A549 (cell line): ENCODE measurements around the gene ANO9. TPM values are rescaled to one million over a fixed set of nuclear protein-coding genes. Genes with fewer than 3 reads are reported as not detected.
A peak's percentile ranks its signal among the peaks of the same experiment; 100 is the strongest.

ENCODE experiments used
- ATAC-seq, 2 experiments: fragments of 200-7000 bp in 1 of 2; fragments of >200 bp in 1 of 2; cut with Nextera tagmentation in 1 of 2; cut with Tn5 transposase in 1 of 2; 3 replicates each; pipeline versions ENCODE4 v1.8.0 to v1.9.1; 2018 to 2020; ENCODE audit warnings: mild to moderate bottlenecking in 1 of 2, moderate library complexity in 1 of 2
- CTCF ChIA-PET: fragments of 300-600 bp; sonication (Branson Sonifier 250); formaldehyde crosslinking; extraction: SDS; loops from one replicate; lab custom pipeline; 2021; ENCODE audit warnings: antibody characterized with exemption, inconsistent platforms; lab: Yijun Ruan, JAX
- POLR2A ChIA-PET: fragments of 350-600 bp; formaldehyde crosslinking; extraction: SDS; loops from one replicate; lab custom pipeline; 2021; ENCODE audit warnings: antibody characterized with exemption, inconsistent platforms; lab: Yijun Ruan, JAX
- DNase-seq, 2 experiments: peaks; one replicate each; pipeline versions ENCODE4 v3.0.0 to v3.0.0-alpha.2; 2011 to 2016; ENCODE audit warnings: low read depth in 1 of 2, low spot score in 1 of 2
- FAIRE-seq: peaks from 2 replicates; lab custom pipeline; 2011; peaks lifted over from hg19 to GRCh38; lab: Jason Lieb, UNC
- H3K27ac ChIP-seq, 2 experiments: fragments of >200 bp; sonication (Bioruptor Twin); formaldehyde crosslinking; 3 replicates each; pipeline ENCODE4 v1.5.1; 2016 to 2017
- H3K4me1 ChIP-seq: fragments of >200 bp; sonication (Bioruptor Twin); formaldehyde crosslinking; 3 replicates; pipeline ENCODE4 v1.6.1; 2016
- H3K4me2 ChIP-seq: fragments of >200 bp; sonication (Bioruptor Twin); formaldehyde crosslinking; 3 replicates; pipeline ENCODE4 v1.6.1; 2016
- H3K4me3 ChIP-seq: fragments of >200 bp; sonication (Bioruptor Twin); formaldehyde crosslinking; 3 replicates; pipeline ENCODE4 v1.5.1; 2016
- H3K9me3 ChIP-seq: fragments of >200 bp; sonication (Bioruptor Twin); formaldehyde crosslinking; 3 replicates; pipeline ENCODE4 v1.6.1; 2016
- BHLHE40 ChIP-seq: IDR thresholded peaks from 2 replicates; pipeline ENCODE4 v1.6.1; 2012; ENCODE audit warnings: low read depth, low read length, inconsistent platforms
- CHD2 ChIP-seq: fragments of 150-350 bp; IDR thresholded peaks from 2 replicates; pipeline ENCODE4 v1.6.1; 2014; ENCODE audit warnings: low read length; ENCODE audit not compliant: partially characterized antibody
- CHD4 ChIP-seq: fragments of 200-600 bp; sonication (generic); IDR thresholded peaks from 2 replicates; pipeline ENCODE4 v1.6.1; 2016; ENCODE audit warnings: antibody characterized with exemption, mild to moderate bottlenecking, borderline replicate concordance
- CTCF ChIP-seq: fragments of >200 bp; sonication (Bioruptor Twin); formaldehyde crosslinking; IDR thresholded peaks from 3 replicates; pipeline ENCODE4 v1.5.1; 2016
- FOSB ChIP-seq: fragments of 250-450 bp; sonication (Bioruptor Pico); IDR thresholded peaks from 2 replicates; pipeline ENCODE4 v1.5.0; 2020; ENCODE audit warnings: mild to moderate bottlenecking, moderate library complexity
- FOSL2 ChIP-seq, 2 experiments: fragments of 450-650 bp in 1 of 2; fragments of >200 bp in 1 of 2; sonication (Bioruptor Twin) in 1 of 2; formaldehyde crosslinking; IDR thresholded peaks; 2 replicates each; pipeline versions ENCODE4 v1.5.0 to v1.6.1; 2016 to 2020; ENCODE audit warnings: mild to moderate bottlenecking in 1 of 2, moderate library complexity in 1 of 2
- HEYL ChIP-seq: fragments of 250-450 bp; sonication (Bioruptor Pico); IDR thresholded peaks from 2 replicates; pipeline ENCODE4 v1.8.0; 2021; ENCODE audit warnings: mild to moderate bottlenecking, moderate library complexity
- HOXA7 ChIP-seq: fragments of 250-450 bp; sonication (Bioruptor Pico); IDR thresholded peaks from 2 replicates; pipeline ENCODE4 v1.5.0; 2020; ENCODE audit warnings: mild to moderate bottlenecking, moderate library complexity
- HOXB13 ChIP-seq: fragments of 250-450 bp; sonication (Bioruptor Pico); IDR thresholded peaks from 2 replicates; pipeline ENCODE4 v1.5.0; 2020; ENCODE audit warnings: low read depth, mild to moderate bottlenecking, moderate library complexity
- JUNB ChIP-seq: fragments of >200 bp; sonication (Bioruptor Twin); formaldehyde crosslinking; IDR thresholded peaks from 2 replicates; pipeline ENCODE4 v1.6.1; 2016
- NFE2L2 ChIP-seq: fragments of 150-350 bp; conservative IDR thresholded peaks from 2 replicates; pipeline ENCODE4 v1.6.1; 2014; ENCODE audit warnings: low read length
- NR3C1 ChIP-seq: fragments of >200 bp; sonication (Bioruptor Twin); formaldehyde crosslinking; IDR thresholded peaks from 3 replicates; pipeline ENCODE4 v1.6.1; 2017
- POLR2AphosphoS2 ChIP-seq: conservative IDR thresholded peaks from 2 replicates; pipeline ENCODE4 v1.6.1; 2012; ENCODE audit warnings: low read length, improper control_type of control experiment, inconsistent platforms
- RAD21 ChIP-seq, 2 experiments: fragments of >200 bp in 1 of 2; sonication (Bioruptor Twin) in 1 of 2; formaldehyde crosslinking in 1 of 2; IDR thresholded peaks in 1 of 2; conservative IDR thresholded peaks in 1 of 2; 2 replicates in 1 of 2; 3 replicates in 1 of 2; pipeline ENCODE4 v1.6.1; 2012 to 2018; ENCODE audit warnings: inconsistent platforms in 1 of 2
- RCOR1 ChIP-seq: fragments of 150-350 bp; IDR thresholded peaks from 2 replicates; pipeline ENCODE4 v1.6.1; 2014; ENCODE audit warnings: antibody characterized with exemption, low read length, low read depth
- REST ChIP-seq: fragments of 200-600 bp; sonication (generic); IDR thresholded peaks from 2 replicates; pipeline ENCODE4 v1.6.1; 2016; ENCODE audit warnings: antibody characterized with exemption, mild to moderate bottlenecking, moderate library complexity
- RFX5 ChIP-seq: fragments of 450-650 bp; IDR thresholded peaks from 2 replicates; pipeline ENCODE4 v1.7.1; 2014; ENCODE audit warnings: antibody characterized with exemption, mild to moderate bottlenecking, moderate library complexity
- SMC3 ChIP-seq: fragments of >200 bp; sonication (Bioruptor Twin); formaldehyde crosslinking; IDR thresholded peaks from 3 replicates; pipeline ENCODE4 v1.6.1; 2018; ENCODE audit warnings: inconsistent platforms
- TFCP2L1 ChIP-seq: fragments of 250-450 bp; sonication (Bioruptor Pico); IDR thresholded peaks from 2 replicates; pipeline ENCODE4 v1.5.0; 2021; ENCODE audit warnings: mild to moderate bottlenecking
- ZSCAN20 ChIP-seq: fragments of 250-450 bp; sonication (Bioruptor Pico); IDR thresholded peaks from 2 replicates; pipeline ENCODE4 v1.8.0; 2022; ENCODE audit warnings: mild to moderate bottlenecking, moderate library complexity
- WGBS: methylation state at CpG from one replicate; pipeline ENCODE4 v1.1.6; 2017; ENCODE audit errors: missing lambda C conversion rate; 5-methylcytosine and 5-hydroxymethylcytosine counted together
- polyA plus RNA-seq, 4 experiments: library from polyadenylated mRNA; depleted of rRNA in 3 of 4; stranded (reverse); fragments of >200 nt; fragmentation: RNase III in 1 of 4; extraction: RNeasy Plus Mini Kit Qiagen cat#74134 plus additional on column Dnase treatment in 1 of 4; gene quantifications; 2 replicates in 3 of 4; 3 replicates in 1 of 4; pipeline ENCODE4 v1.2.3, GENCODE V29; 2011 to 2017
- TF ChIP-seq, protein P1 (sequence below): IDR thresholded peaks from 2 replicates; pipeline ENCODE4 v1.6.1; 2012

ANO9 gene
- polyA plus RNA-seq, 2 of the 4 experiments (the other 2 are of a cell fraction), result 0.50 to 0.66 TPM

DNA sequence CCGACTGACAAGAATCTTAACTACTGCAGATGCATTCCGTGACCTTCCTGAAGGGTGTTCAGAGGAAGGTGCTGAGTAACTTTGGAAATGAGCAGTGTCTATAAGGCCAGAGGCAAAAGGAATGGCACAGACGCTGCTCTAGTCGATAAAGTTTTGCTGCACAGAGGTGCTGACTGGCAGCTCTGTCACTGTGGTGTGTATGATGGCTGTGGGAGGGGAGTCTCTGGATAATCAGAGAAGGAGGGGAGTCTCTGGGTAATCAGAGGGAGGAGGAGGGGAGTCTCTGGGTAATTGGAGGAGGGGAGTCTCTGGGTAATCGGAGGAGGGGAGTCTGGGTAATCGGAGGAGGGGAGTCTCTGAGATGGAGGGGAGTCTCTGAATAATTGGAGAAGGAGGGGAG, 26.7 kb upstream of the ANO9 start:
- H3K9me3 ChIP-seq, result no peaks in the 10 kb centered on the region
- no peak for FAIRE-seq
- H3K27ac ChIP-seq, result peak overlapping the region; percentile 75 to 81; a peak in 5 of 6 replicates
- CTCF ChIA-PET, result interaction anchor here (10.7 kb wide), 1 partner anchor 19 kb away, joined by 67 read pairs; the partner anchor contains the start of gene PTDSS2
- DNase-seq, result no peak
- ATAC-seq, result no peak
- no peak overlapping the region; the same call in 2 of the 3 replicates for H3K4me2 ChIP-seq
- 89% methylated on average over 6 of the region's 6 CpGs for WGBS
- POLR2A ChIA-PET, result no interaction called here
- peaks cover 19% of the 10 kb centered on the region for H3K4me1 ChIP-seq
- no peak overlapping the region for H3K4me3 ChIP-seq
- TF ChIP-seq CHD2, result no peak
- TF ChIP-seq, protein P1, sequence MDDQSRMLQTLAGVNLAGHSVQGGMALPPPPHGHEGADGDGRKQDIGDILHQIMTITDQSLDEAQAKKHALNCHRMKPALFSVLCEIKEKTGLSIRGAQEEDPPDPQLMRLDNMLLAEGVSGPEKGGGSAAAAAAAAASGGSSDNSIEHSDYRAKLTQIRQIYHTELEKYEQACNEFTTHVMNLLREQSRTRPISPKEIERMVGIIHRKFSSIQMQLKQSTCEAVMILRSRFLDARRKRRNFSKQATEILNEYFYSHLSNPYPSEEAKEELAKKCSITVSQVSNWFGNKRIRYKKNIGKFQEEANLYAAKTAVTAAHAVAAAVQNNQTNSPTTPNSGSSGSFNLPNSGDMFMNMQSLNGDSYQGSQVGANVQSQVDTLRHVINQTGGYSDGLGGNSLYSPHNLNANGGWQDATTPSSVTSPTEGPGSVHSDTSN, result no peak

- H3K4me3 ChIP-seq, result no peak overlapping the region
- H3K27ac ChIP-seq, result no peak overlapping the region
- H3K9me3 ChIP-seq, result no peaks in the 10 kb centered on the region
- TF ChIP-seq HOXA7 (CRISPR knock-in tag), result no peak
- TF ChIP-seq POLR2AphosphoS2, result no peak
- no peak for TF ChIP-seq HEYL
- TF ChIP-seq, protein P1, result no peak
- TF ChIP-seq HOXB13 (CRISPR knock-in tag), result no peak
- no peak for TF ChIP-seq CTCF
- no peak for TF ChIP-seq TFCP2L1 (CRISPR knock-in tag)
- TF ChIP-seq JUNB, result no peak
- TF ChIP-seq FOSL2 (IDR thresholded peaks at IDR 0.05), result no peak
- no peak for TF ChIP-seq FOSL2 (CRISPR knock-in tag; IDR thresholded peaks at IDR 0.05)
- no peak for TF ChIP-seq FOSB (CRISPR knock-in tag)
- no peak for TF ChIP-seq REST
- no peak for TF ChIP-seq NR3C1
- TF ChIP-seq RCOR1, result no peak
- no peak for TF ChIP-seq ZSCAN20 (CRISPR knock-in tag)
- no peak for TF ChIP-seq RAD21 (conservative IDR thresholded peaks at IDR 0.05 in 1 of 2, IDR thresholded peaks at IDR 0.05 in 1 of 2)
- no peak for TF ChIP-seq BHLHE40
- TF ChIP-seq CHD4, result no peak
- TF ChIP-seq SMC3, result no peak
- TF ChIP-seq RFX5, result no peak
- TF ChIP-seq NFE2L2, result no peak
- H3K4me2 ChIP-seq, result no peak overlapping the region
- 93% methylated on average over 12 of the region's 12 CpGs for WGBS
- no peak for DNase-seq
- POLR2A ChIA-PET, result no interaction called here
- CTCF ChIA-PET, result interaction anchor here (10.7 kb wide), 1 partner anchor 19 kb away, joined by 67 read pairs; the partner anchor contains the start of gene PTDSS2
- no peak for FAIRE-seq
- no peak for ATAC-seq
- H3K4me1 ChIP-seq, result peaks cover 19% of the 10 kb centered on the region
These were observed 26.2 kb upstream of the ANO9 start for GRCh38 chr11:468036-468435.
